ENCODE measurements around the gene RNF19B.

GRCh38 chr1:33012165-33012564 lies 47.6 kb upstream of the RNF19B start:
- no peak for TF ChIP-seq REST (IDR thresholded peaks at IDR 0.05; ENCODE audit: borderline replicate concordance in 1 of 2, low read depth in 1 of 2, low read length in 2 of 2)
- TF ChIP-seq YY1 (IDR thresholded peaks at IDR 0.05; ENCODE audit: insufficient read depth, insufficient replicate concordance, low read depth, low read length) = no peak
- no peak for TF ChIP-seq SIN3A (IDR thresholded peaks at IDR 0.05; ENCODE audit: borderline replicate concordance, low read depth, low read length)
- TF ChIP-seq AGO2 (optimal IDR thresholded peaks at IDR 0.05; ENCODE audit: low read depth, low read length) = no peak
- no peak for TF ChIP-seq CTCF (CRISPR knock-in tag; IDR thresholded peaks at IDR 0.05)
- TF ChIP-seq NBN (conservative IDR thresholded peaks at IDR 0.05) = no peak
